ENCODE results near the gene OXER1. TPM values are rescaled to one million over a fixed set of nuclear protein-coding genes. Genes with fewer than 3 reads are reported as not detected.

Gene OXER1
- polyA plus RNA-seq, 1 donor from 2014 or later, result 0.63 TPM

DNA sequence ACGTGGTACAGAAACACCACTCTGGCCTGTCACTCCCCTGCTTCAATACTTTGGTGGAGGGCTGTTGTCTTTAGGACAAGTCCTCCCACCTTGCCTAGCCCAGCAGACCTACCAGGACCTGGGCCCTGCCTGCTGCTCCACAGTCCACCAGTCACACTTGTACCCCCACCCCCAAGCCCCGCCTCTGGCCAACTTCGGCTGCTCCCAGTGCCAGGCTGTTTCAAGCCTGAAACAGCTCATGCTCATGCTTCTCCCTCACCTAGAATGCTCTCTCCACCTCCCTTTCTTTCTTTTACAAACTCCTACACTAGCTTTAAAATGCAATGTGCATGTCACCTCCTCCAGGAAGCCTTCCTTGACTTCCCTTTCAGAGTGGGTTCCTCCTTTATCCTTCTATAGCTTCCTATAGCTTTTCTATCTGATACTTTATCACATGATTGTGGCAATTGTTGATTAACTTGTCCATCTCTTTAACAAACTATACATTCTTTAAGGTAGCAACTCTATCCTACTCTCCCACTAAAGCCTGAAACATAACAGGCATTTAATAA, 4.8 kb upstream of the OXER1 start:
- Mint-ChIP-seq H3K27me3 (no peaks in the 10 kb centered on the region), H3K4me3 (no peak overlapping the region), H3K9me3 (no peaks in the 10 kb centered on the region), H3K36me3 (peaks cover 3% of the 10 kb centered on the region), H3K27ac (peak overlapping the region in 1 of 3 donors; percentile 3), H3K4me1 (peaks cover 0 to 9% (median 3%) of the 10 kb centered on the region in 3 donors)

DNA sequence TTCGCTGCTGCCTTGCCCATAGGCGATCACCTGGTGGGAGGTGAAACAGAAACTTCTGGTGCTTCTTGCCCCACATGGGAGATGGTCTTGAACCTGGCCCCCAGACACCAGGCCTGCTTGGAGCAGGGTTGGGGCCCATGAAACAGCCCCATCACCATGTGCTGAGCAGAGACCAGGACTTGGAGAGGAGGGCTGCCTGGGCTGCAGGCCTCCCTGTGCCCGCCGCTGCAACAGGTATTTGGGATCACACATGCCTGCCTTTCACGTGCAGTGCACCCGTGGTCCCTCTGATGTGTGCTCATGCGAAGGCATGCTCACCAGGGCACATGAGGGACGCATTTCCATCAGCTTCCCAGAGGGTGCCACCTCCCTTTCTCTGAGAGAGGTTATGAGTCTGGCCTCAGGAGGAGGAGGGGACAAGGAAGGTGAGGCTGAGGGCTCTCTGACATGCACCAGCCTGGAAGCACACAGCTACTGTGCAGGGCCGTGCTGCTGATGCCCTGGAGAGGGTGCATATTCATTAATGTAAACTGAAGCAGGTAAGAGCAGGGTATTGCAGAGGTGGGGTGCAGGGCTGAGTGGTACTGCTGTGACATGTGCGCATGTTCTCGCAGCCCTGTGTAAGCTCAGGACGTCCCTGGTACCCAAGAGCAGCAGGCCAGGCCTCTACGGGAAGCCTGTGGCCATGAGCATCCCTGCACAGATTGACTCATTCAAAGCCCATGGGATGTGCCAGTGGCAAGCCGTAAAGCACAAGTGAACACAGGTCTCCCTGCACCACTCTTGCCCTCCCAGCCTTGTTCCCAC, 4.2 kb upstream of the OXER1 start:
- H3K9me3 Mint-ChIP-seq, result no peaks in the 10 kb centered on the region
- H3K4me3 Mint-ChIP-seq, result no peak overlapping the region
- peaks cover 0 to 7% (median 3%) of the 10 kb centered on the region in 3 donors for H3K4me1 Mint-ChIP-seq
- H3K27ac Mint-ChIP-seq, result no peak overlapping the region
- H3K27me3 Mint-ChIP-seq, result no peaks in the 10 kb centered on the region
- H3K36me3 Mint-ChIP-seq, result peaks cover 6% of the 10 kb centered on the region

DNA sequence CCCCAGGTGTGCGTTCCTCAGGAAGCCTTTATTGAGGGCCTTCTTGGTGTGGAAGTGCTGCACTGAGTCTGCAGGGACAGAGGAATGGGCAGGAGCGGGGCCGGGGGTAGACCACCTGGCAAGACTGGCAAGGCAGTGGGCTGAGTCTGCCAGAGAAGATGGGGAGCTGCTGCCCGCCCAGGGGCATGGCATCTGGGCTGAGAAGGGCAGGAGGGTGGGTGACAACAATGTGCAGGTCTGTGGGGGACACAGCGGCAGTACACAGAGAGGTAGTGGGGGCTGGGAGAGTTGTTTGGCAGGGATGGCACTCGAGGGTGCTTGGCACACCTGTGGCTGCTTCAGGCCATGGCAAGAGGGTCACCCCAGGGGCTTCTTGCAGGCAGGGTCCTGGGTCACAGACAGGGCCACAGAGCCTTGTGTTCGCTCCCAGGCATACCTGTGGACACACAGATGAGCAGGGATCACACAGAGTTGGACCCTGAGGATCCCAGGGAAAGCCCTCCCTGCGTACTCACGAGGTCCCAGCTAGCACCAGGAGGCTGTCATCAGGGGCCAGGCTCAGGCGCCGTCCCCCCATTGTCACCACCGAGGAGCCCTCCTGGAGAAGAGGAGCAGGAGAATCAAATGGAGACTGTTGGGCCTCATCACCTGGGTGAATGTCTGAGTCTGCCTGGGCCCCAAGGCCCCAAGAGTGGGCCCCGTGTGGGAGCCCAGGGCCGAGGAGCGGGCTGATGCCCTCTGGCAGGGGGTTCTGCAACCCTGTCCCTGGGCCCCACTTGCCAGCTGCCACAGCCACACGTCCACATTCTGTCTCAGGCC, 3.4 kb upstream of the OXER1 start:
- no peak overlapping the region for H3K4me3 Mint-ChIP-seq
- no peaks in the 10 kb centered on the region for H3K9me3 Mint-ChIP-seq
- peaks cover 6% of the 10 kb centered on the region for H3K36me3 Mint-ChIP-seq
- no peak overlapping the region for H3K27ac Mint-ChIP-seq
- H3K27me3 Mint-ChIP-seq, result no peaks in the 10 kb centered on the region
- H3K4me1 Mint-ChIP-seq, result peaks cover 0 to 4% (median 3%) of the 10 kb centered on the region in 3 donors

DNA sequence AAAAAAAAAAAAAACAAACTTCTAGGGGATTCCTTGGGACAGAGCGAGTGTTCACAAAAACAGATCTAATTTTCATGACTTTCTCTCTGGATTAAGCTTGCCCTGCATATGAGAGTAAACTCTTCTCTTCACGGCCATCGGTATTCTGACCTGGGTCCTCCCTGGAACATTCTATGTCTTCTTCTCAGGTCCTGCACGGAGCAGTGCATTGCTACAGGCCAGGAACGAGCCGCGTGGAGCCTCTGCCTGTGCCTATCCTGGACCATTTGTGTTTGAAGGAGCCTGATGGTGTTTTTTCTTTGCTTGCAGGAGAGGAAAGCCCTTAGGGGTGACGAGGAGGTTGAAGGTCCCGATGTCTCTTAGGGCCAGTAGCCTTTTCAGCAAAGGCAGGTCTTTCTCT, 1.8 kb upstream of the OXER1 start:
- Mint-ChIP-seq H3K4me1 (peaks cover 0 to 4% (median 3%) of the 10 kb centered on the region in 3 donors), H3K27me3 (no peaks in the 10 kb centered on the region), H3K4me3 (no peak overlapping the region), H3K9me3 (no peaks in the 10 kb centered on the region), H3K36me3 (peaks cover 6% of the 10 kb centered on the region), H3K27ac (no peak overlapping the region)

DNA sequence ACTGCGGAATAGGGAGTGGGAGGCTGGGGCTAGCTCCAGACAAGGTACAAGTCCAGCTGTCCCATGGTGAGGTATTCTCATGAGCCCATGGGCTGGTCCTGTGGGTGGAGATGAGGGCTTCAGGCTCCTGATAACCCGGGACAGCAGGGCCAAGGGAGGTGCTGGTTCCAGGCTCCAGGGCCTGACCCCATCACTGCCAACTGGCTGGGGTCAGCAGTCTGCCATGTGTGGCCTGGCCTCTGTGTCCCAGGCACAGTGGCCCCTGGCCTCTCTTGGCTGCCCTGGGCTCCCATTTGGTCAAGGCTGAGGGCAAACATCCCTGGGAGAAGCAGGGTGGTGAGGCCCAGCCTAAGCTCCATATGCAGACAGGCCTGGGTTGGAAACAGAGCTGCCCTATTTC, 966 bp upstream of the OXER1 start:
- no peaks in the 10 kb centered on the region for H3K27me3 Mint-ChIP-seq

DNA sequence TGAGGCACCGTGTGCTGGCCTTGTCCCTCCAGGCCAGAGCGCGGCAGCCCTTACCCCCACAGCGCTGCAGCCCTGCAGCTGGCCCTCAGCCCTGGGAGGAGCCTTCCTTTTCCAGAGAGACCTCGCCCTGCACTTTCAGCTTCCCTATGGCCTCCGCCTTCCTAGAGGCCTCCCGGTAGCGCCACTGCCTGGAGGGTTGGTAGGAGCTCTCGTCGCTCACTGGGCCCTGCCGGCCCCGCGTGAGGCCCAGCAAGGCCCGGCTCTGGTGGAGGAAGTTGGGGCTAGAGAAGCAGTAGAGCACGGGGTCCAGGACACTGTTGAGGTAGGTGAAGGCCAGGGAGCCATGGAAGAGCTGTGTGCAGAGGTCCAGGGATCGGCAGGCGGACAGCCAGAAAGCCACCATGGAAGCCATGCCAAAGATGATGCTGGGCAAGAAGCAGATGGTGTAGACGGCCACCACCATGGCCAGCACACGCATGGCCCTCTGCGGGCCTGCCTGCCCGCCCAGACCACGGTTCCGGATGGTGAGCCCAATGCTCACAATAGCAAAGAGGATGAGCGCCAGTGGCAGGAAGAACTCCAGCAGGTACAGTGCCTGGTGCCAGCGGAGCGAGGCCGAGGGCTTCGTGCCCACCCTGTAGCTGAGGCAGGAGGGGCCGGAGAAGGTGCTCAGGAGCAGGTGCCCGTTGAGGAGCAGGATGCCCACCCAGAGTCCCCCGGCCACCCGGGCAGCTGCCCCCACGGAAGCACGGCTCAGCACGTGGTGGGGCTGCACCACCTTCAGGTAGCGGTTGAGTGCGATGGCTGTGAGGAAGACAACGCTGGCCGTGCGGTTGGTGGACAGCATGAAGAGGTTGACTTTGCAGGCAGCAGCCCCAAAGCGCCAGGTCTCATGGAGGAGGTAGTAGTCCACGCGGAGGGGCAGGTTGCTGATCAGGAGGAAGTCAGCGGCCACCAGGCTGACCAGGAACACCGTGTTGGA, 821 bp downstream of the OXER1 start:
- Mint-ChIP-seq H3K4me1 (peaks cover 0 to 7% (median 0%) of the 10 kb centered on the region in 3 donors), H3K9me3 (no peaks in the 10 kb centered on the region), H3K27ac (no peak overlapping the region), H3K36me3 (peaks cover 3% of the 10 kb centered on the region), H3K4me3 (no peak overlapping the region), H3K27me3 (no peaks in the 10 kb centered on the region)

More for the DNA sequence above, 966 bp upstream of the OXER1 start:
- H3K9me3 Mint-ChIP-seq, result no peaks in the 10 kb centered on the region
- H3K36me3 Mint-ChIP-seq, result peaks cover 5% of the 10 kb centered on the region
- H3K27ac Mint-ChIP-seq, result no peak overlapping the region
- peaks cover 0 to 4% (median 3%) of the 10 kb centered on the region in 3 donors for H3K4me1 Mint-ChIP-seq
- H3K4me3 Mint-ChIP-seq, result no peak overlapping the region

DNA sequence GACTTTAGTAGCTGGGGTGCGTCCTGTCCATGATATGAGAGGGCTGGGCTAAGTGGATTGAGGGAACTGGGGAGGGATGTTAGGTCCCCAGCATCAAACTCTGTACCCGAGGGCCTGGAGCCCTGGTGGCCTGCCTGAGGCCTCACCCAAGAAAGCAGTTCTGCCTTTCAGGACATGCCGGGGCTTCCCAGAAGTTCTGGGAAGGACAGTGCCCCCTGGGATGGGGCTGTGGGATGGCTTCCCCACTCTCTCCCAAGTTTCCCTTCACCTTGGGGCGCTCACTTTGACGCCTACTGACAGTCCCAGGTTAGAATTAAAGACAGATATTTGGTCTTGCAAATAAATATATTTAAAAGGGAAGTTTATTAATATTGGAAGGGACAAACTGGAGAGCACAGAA, 1.8 kb downstream of the OXER1 start:
- peaks cover 0 to 7% (median 0%) of the 10 kb centered on the region in 3 donors for H3K4me1 Mint-ChIP-seq
- no peak overlapping the region for H3K27ac Mint-ChIP-seq
- no peak overlapping the region for H3K4me3 Mint-ChIP-seq
- no peaks in the 10 kb centered on the region for H3K27me3 Mint-ChIP-seq
- no peaks in the 10 kb centered on the region for H3K9me3 Mint-ChIP-seq
- peaks cover 3% of the 10 kb centered on the region for H3K36me3 Mint-ChIP-seq

DNA sequence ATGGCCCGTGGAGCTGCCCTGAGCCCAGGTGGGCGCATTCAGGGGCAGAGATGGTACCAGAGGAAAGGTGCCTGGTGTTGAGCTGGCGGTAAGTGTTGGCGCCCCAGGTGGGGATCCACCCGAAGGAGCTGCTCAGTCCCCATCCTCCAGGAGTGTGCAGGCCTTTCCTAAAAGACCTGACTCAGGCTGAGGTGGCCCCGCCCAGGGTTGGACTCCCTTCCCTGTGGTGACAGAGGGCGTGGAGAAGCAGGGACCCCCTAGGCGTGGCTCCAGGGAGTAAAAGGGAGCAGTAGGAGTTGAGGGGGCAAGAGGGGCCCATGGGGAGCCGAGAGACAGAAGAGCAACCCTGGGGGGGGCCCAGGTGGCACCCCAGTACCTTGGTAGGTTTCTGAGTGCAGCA, 2.4 kb downstream of the OXER1 start:
- H3K27ac Mint-ChIP-seq, result no peak overlapping the region
- peaks cover 3% of the 10 kb centered on the region for H3K36me3 Mint-ChIP-seq
- H3K4me3 Mint-ChIP-seq, result no peak overlapping the region

DNA sequence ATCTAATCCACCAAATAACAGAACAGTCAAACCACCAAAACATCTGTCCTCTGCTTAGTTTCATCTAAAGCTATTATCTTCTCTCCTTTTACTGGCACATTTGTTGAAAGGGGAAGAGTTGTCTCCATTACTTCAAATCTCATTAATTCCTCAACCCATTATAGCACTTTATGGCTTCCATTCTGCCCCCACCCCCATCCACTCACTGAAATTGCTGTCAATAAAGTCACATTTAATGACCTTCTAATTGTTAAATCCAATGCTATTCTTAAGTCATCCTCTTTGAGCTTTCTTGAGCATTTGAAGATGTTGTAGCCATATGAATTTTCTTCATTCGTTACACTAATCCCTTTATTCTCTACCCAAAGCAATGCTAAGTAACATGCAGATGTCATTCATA, 5.2 kb downstream of the OXER1 start:
- H3K27me3 Mint-ChIP-seq, result no peaks in the 10 kb centered on the region
- H3K4me1 Mint-ChIP-seq, result peaks cover 10 to 19% (median 16%) of the 10 kb centered on the region in 3 donors
- peaks cover 3% of the 10 kb centered on the region for H3K36me3 Mint-ChIP-seq
- no peaks in the 10 kb centered on the region for H3K9me3 Mint-ChIP-seq
- H3K4me3 Mint-ChIP-seq, result no peak overlapping the region
- H3K27ac Mint-ChIP-seq, result no peak overlapping the region

More for the DNA sequence above, 2.4 kb downstream of the OXER1 start:
- Mint-ChIP-seq H3K4me1 (peaks cover 0 to 7% (median 0%) of the 10 kb centered on the region in 3 donors), H3K27me3 (no peaks in the 10 kb centered on the region), H3K9me3 (no peaks in the 10 kb centered on the region)

DNA sequence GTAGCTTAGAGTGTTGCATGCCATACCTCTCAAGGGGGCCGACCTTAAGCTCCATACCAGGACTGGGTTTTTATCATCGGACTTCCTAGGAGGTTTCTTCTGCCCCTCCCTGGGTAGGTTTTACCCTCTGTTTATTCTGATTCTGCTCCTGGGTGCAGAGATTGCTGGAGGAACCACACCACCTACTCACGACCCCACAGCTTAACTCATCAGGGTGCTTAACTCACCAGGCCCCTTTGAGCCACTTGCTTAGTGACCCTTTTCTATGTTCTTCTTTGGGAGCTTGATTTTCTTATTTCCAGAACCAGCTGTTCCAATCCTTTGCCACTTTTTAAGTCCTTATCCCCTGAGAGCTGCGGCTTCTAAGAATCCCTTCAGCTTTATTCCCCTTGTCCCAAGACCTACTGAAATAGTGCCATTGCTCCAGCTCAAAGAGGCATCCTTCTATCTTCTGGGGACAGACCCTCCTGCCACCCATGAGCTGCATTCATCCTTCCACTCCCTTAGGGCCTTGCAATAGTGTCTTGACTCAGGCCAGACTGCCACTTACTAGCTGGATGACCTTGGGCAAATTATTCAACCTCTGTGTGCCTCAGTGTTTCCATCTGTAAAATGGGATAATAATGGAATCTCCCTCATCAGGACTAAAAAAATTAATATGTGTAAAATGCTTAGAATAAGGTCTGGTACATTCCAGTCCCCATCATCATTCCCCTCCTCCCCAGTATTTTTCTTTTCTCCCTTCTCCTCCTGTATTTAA, 5.8 kb downstream of the OXER1 start:
- H3K27me3 Mint-ChIP-seq, result no peaks in the 10 kb centered on the region
- H3K4me3 Mint-ChIP-seq, result no peak overlapping the region
- H3K27ac Mint-ChIP-seq, result no peak overlapping the region
- H3K4me1 Mint-ChIP-seq, result peaks cover 16 to 20% (median 20%) of the 10 kb centered on the region in 3 donors
- H3K36me3 Mint-ChIP-seq, result no peaks in the 10 kb centered on the region
- no peaks in the 10 kb centered on the region for H3K9me3 Mint-ChIP-seq

DNA sequence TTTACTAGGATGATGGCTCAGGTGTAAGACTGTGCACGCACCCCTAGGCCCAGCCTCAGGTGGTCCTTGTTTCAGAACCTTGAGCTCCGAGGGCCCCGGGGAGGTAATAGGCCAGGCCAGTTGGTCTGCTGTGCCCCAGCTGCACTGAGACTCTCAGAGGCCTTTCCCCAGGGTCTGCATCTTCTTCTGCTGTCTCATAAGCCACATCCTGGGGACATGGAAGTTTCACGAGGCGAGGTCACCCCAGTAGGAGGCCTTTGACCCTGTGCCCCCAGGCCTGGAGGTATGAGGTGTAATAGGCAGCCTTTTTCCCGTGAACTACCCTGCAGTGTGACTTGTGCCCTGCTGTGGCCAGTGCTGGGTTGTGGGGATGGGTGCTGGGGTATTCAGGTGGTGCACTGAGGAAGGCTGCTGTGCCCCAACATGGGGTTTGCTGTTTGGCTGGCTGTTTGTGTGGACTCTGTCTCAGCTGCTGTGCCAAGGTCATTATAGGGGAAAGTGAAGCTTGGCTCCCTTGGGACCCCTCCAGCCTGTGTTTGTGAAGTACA, 6.9 kb downstream of the OXER1 start:
- Mint-ChIP-seq H3K27ac (peak overlapping the region in 1 of 3 donors; percentile 92), H3K4me1 (peaks cover 27 to 31% (median 29%) of the 10 kb centered on the region in 3 donors), H3K36me3 (no peaks in the 10 kb centered on the region), H3K4me3 (peak overlapping the region in 1 of 4 donors; percentile 18), H3K9me3 (no peaks in the 10 kb centered on the region), H3K27me3 (no peaks in the 10 kb centered on the region)

DNA sequence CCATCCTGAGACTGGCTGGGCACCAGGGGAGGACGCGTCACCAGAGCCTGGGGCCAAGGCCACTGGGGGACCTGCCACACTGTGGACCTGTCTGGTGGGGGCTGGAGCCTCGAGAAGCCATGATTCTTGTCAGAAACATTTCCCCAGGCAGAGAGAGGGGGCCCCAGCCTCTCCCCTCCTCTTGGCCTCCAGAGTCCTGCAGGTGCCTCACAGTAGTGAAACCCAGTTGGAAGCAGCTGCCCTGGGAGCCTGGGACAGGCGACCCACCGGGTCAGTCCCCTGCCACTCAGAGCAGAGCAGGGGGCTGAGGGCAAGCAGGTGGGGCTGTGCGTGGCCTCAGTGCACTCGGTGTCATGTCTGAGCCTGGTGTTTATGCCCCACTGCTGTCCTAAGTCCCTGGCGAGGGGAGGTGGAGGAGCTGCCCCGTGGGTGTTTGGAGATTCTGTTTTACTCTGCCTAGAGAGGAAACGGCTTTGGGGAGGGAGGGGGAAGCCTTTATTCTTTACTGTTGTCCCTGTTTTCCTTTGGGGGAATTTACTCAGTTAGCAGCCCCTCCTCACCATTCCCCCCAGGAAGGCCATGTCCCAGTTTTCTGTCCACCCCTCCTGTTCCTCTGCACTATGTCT, 7.7 kb downstream of the OXER1 start:
- H3K36me3 Mint-ChIP-seq, result no peaks in the 10 kb centered on the region
- no peak overlapping the region for H3K27ac Mint-ChIP-seq
- no peak overlapping the region for H3K4me3 Mint-ChIP-seq
- no peaks in the 10 kb centered on the region for H3K27me3 Mint-ChIP-seq
- H3K9me3 Mint-ChIP-seq, result no peaks in the 10 kb centered on the region
- peaks cover 32 to 35% (median 34%) of the 10 kb centered on the region in 3 donors for H3K4me1 Mint-ChIP-seq

DNA sequence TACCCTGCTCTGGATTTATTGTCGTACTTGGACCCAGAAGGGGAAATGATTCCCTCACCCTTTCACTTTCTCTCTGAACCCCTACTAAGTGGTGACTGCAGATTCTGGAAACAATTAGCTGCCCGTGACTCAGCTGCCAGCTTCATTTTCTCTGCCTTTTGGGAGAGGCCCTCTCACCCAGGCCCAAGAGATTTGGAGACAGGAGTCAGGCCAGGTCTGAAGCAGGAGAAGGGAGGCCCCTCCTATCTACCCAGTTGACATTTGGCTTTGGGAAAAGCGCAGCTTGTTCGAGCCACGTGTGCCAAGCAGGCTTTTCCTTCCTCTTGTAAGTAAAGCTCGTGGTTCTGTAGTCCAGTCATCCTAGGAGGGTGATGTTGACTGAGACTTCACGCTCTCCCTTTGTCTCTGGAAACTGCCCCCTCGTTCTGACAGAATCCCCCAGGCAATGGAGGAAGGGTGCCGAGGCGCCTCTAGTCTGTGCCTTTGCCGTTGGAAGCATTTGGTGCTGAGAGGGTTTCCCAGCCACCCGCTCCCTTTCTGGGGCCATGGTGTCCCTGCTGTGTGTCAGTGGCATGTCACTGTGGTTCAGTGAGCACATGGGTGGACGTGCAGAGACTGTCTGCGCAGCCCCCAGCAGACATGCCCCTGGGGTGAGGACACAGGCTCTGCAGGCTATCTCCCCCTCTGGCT, 8.6 kb downstream of the OXER1 start:
- Mint-ChIP-seq H3K27ac (peak overlapping the region in 1 of 3 donors; percentile 87), H3K36me3 (no peaks in the 10 kb centered on the region), H3K27me3 (no peaks in the 10 kb centered on the region), H3K4me3 (peak overlapping the region in 1 of 4 donors; percentile 75), H3K9me3 (no peaks in the 10 kb centered on the region), H3K4me1 (peaks cover 34 to 35% (median 35%) of the 10 kb centered on the region in 3 donors)

Data from IgD-negative memory B cell (primary cell).